GM19099 (cell line): ENCODE data around the gene LRRK1.

Experiments used
- POLR2A ChIP-seq: IDR thresholded peaks from 3 replicates; pipeline ENCODE4 v1.6.1; 2011; ENCODE audit warnings: low read depth; ENCODE audit not compliant: insufficient read length; ENCODE audit errors: extremely low read depth

The LRRK1 gene, protein sequence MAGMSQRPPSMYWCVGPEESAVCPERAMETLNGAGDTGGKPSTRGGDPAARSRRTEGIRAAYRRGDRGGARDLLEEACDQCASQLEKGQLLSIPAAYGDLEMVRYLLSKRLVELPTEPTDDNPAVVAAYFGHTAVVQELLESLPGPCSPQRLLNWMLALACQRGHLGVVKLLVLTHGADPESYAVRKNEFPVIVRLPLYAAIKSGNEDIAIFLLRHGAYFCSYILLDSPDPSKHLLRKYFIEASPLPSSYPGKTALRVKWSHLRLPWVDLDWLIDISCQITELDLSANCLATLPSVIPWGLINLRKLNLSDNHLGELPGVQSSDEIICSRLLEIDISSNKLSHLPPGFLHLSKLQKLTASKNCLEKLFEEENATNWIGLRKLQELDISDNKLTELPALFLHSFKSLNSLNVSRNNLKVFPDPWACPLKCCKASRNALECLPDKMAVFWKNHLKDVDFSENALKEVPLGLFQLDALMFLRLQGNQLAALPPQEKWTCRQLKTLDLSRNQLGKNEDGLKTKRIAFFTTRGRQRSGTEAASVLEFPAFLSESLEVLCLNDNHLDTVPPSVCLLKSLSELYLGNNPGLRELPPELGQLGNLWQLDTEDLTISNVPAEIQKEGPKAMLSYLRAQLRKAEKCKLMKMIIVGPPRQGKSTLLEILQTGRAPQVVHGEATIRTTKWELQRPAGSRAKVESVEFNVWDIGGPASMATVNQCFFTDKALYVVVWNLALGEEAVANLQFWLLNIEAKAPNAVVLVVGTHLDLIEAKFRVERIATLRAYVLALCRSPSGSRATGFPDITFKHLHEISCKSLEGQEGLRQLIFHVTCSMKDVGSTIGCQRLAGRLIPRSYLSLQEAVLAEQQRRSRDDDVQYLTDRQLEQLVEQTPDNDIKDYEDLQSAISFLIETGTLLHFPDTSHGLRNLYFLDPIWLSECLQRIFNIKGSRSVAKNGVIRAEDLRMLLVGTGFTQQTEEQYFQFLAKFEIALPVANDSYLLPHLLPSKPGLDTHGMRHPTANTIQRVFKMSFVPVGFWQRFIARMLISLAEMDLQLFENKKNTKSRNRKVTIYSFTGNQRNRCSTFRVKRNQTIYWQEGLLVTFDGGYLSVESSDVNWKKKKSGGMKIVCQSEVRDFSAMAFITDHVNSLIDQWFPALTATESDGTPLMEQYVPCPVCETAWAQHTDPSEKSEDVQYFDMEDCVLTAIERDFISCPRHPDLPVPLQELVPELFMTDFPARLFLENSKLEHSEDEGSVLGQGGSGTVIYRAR (N-terminal part only)

DNA sequence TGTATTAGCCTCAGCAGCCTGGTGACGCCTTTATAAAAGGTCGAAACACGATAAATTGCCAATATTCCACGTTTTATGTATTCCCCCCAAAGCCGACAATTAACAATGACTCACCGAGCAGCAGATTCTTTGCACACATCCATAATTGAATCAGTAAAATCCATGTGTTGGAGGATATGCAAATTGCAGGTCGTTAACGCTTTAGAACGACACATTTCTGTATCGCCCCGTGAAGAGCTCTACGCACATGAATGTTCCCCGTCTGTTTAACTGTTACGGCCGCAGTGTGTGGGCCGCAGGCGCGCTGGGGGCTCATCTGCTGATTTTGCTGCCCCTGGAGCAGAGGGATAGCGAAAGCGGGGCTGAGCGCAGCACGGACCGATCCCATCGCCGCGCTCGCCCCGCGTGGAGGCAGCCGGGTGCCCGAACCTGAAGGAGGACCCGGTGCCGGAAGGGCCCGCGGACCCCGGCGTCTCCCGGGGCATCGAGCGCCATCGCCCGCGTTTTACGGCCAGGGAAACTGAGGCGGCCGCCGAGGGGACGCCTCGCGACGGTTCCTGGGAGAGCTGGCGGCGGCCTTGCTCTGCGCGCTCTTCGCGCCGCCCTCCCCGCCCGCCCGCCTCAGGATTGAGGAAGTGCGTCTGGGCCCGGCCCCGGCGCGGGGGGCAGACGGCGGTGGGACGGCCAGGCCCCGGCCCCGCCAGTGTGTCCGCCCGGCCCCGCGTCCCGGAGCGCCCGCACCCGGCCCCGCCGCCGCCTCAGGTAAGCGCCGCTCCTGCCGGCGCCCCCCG lies at the start of gene LRRK1:
TSS of gene LRRK1 (plus strand) at position 668 of the 791 bp plus-strand sequence. CDS start 5,276 bp downstream, outside the sequence.
- TF ChIP-seq POLR2A = peak; percentile 58

DNA sequence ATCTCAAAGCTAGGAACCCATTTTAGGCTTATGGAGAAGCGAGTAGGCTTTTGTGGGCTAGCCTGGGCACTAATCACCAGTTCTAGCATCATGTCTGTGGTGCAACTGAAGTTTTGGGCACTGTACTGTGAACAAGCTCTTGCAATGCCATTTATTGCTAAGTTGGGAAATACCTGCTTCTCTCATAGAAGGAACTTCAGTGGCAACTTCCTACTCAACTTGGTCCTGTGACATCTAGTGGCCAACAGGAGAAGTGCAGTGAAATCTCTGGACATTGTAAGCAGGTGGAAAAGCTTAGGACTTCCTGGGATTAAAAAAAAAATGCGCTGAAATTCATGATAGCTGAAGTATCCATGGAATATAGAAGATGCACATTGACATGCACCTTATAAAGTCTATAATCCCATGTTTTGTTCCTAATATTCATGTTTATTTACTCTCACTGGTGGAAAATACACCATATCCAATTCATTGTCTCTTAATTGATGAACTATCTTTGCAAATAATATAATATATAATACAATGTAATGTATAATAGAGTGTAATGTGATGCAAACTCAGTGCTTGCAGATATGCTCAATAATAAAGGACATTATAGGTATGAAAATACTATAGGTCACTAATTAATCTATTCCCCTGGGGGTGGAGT lies 46.0 kb upstream of the LRRK1 start:
- no peak for TF ChIP-seq POLR2A

DNA sequence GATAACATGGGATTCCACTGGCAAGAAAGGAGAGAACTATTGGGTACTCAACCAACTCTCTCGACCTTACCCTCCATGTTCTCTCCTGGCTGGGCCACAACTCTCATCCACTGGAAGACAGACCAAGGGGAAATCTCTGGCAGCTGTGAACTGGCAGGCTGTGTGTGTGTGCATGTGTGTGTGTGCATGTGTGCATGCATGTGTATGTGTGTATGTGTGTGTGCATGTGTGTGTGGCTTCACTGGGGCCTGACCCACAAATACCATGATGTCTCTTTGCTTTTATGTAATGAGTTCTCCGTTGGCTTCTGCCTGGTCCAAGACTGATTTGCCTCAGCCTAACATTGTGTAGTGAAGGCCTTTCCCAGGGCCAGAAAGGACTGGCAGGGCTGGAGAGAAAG lies 43.7 kb upstream of the LRRK1 start:
- TF ChIP-seq POLR2A = no peak

DNA sequence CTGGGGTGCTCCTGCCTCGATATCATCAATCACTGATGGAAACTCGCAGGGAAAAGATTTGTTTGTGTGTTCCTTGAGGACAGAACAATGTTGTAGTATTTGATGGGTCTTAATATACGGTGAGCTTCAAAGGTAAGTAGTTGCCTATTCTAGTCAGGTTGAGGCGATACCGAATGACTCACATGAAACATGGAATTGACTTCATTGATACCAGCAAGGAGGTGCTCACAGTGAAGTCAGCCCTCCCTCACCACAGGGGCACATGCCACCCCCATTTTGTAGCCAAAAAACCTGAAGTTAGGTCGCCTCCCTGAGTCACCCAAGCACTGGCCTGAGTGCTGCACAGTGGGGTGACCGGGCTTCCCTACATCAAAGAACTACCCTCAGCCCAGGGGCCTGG lies 43.2 kb upstream of the LRRK1 start:
- no peak for TF ChIP-seq POLR2A

DNA sequence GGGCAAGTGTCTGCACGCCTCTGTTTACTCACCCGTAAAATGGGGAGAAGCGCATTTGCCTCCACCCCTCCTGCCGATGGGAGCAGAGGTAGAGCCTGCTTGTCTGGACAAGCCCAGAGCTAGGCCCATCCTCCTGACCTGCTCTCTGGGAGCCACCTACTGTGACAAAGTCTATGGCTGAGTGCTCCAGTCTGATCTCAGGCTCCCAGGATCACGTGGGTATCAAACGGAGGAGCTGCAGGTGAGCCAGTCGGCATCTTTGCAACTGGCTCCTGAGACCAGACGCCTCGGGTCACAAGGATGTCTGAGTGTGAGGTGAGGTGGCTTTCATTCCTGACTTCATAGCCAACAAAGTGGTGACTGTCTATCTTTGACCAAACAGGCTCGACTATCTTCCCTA lies 41.6 kb upstream of the LRRK1 start:
- no peak for TF ChIP-seq POLR2A

DNA sequence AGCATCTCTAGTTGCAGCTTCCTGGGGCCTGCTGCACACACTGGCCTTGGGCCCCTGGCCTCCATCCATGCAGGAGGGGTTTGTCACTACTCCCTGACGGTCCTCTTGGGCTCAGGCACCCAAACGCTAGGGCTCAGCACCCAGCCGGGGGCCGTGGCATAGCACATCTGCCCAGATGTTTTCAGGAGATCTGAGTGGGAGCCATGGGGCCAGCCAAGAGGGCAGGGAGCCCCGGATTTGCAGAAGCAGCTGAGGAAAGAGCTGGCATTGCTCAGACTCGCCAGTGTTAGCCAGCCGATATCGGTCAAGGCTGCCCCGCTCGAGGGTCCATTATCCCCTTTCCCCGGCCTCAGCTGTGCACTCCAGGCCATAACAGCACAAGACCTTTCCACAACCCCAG lies 41.0 kb upstream of the LRRK1 start:
- TF ChIP-seq POLR2A = no peak

DNA sequence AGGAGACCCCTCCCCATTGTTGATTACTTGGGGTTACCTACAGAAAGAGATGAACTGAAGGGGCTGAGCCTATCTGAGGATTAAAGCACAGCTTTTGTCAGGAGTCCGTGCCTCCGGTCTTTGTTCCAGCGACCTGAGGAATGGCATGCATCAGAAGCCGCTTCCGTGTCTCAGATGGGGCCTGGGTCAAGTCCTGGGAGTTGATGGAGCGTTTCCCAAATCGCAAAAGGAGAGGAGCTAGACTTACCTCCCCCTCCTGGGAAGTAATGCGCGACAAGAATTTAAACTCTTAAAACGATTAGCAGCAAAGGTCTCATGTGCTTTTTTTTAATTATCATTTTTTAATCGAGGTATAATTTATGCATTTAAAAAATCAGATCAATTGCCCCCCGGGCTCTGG lies 40.5 kb upstream of the LRRK1 start:
- no peak for TF ChIP-seq POLR2A

DNA sequence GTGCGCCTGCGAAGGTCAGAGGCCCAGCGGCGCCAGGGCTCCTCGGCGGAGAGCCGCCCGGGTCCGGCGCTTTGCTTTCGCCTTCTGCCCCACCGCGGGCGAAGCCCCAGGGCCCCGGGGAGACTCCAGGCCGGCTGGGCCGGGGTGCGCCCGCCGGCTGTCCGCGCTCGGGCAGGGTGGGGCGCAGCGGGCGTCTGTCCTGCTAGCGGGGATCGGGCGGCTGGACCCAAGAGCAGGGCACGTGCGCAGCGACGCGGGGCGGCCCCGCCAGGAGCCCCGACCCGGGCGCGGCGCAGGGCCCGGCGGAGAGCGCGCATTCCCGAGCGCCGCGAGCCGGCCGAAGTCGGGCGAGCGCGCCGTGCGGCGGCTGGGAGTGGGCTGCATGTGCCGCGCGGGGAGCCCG lies 40.1 kb upstream of the LRRK1 start:
- no peak for TF ChIP-seq POLR2A

DNA sequence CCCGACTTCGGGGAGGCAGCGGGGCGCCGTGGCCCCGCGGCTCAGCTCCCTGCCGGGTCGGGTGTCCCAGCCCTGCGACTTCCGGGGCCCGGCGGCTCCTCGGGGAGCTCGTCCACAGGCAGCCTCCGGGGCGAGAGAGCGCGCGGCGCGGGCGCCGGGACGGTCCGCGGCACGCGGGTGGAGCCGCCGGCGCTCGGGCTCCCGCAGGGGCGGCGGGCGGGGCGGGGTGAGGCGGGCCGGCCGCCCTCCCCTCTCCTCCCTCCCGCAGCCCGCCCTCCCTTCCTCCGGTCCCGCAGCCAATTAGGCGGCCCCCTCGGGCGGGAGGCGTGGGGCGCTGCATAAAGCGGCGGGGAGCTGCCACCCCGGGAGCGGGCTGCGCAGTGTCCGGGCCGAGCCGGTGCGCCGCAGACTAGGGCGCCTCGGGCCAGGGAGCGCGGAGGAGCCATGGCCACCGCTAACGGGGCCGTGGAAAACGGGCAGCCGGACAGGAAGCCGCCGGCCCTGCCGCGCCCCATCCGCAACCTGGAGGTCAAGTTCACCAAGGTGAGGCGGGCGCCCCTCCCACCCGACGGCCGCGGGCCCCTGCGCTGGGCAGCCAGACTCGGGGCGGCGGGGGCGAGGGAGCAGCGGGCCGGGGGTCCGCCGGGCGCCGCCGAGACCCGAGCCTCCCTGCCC lies 39.6 kb upstream of the LRRK1 start, which contains the start of gene ALDH1A3:
TSS of gene ALDH1A3 (plus strand) at position 368 of the 675 bp plus-strand sequence. CDS start at position 445, 77 bp downstream.
- no peak for TF ChIP-seq POLR2A

DNA sequence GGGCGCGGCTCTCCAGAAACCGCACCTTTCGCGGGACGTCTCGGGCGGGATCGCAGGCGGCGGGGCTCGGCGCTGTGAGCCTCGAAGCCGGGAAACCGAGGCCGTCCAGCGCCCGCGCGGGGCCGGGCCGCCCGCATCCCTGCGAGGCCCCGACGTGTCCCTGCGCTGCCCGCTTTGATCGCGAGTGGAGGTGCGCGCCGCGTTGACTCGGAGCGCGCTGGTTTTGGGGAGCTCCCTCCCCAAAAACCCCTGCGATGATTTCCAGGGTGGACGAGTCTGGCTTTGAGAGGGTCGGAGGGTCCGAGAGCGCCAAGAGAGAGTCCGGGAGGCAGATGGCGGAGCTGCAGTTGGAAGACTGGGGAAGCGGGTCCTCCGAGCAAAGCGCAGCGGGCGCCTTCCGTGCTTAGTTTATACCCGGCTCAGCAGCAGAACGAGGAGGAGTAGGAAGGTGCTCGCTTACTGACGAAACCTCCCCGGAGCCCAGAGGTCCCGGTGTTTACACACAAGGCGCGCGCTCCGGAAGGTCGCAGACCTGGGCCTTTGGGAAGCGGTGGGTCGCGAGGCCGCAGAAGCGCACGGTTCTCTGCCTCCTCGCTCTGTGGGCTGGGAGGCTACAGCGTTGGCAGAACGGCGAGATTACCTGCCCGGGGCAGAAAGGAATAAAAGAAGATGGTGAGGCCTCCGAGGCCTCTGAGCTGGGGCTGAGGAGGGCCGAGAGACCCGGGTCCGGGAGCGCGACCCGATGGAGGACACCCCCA lies 38.8 kb upstream of the LRRK1 start:
- no peak for TF ChIP-seq POLR2A

DNA sequence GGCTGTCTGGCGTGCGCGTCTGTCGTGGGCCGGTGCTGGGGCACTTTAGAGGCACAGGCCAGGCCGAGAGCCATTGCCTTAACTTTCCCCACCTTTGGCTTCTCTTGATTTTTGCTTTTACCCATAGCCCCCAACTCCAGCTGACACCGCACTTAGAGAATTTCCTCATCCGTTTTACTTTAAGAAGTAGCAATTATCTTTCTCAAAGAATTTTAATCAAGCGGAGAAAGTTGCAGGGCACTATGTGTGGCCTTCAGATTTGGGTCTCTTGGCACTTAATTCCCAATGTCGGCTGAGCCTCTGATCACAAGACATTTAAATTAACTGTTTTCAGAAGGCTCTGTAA lies 38.3 kb upstream of the LRRK1 start:
- TF ChIP-seq POLR2A = no peak

DNA sequence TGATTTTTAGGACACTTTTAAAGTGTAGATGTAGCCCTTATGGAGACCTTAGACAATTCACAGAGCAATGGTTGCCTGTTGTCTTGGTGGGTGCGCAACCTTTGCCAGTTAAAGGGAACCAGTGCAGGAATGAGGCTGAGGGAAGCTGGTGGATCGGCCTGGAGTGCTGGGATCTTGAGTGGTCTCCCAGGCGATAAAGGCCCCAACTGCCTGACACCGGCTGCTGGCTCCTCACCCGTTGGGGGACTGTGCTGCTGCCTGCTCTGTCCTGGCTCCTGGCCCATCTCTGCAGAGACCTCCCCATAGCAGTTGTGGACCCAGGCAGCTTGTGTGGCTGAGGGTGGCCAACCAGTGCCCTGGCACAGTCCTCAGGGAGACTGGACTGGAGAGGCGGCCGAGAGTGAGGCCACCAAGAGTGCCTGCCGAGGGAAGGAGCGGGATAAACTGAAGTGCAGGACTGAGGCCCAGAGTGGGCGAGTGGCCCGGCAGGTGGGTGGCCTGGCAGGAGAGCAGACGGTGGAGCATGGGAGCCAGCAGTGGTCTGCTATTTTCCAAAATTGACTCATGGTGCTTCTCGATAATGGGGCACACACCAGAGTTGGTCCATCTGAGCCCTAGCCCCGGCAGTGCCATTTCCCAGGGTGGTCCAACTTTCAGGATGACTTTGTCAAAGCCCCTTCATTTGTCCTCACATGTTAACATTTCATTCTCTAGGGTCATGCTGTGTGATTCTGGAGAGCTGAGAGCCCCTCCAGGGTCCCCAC lies 37.4 kb upstream of the LRRK1 start:
- TF ChIP-seq POLR2A = no peak

DNA sequence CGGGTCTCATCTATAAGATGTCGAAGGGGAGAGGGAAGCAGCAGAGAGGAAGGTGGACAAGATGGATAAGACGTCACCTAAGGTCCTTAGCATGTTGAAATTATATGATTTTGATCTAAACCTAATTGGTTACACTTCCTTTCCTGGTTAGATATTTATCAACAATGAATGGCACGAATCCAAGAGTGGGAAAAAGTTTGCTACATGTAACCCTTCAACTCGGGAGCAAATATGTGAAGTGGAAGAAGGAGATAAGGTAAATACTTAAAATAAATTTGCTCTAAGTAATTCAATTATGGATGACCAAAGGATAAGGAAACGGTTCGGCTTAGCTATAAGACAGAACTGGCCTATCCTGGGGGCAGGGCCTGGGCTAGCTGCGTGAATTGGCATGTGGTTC lies 34.0 kb upstream of the LRRK1 start:
- TF ChIP-seq POLR2A = no peak
